ENCODE results near the gene HBB.

Gene HBB

GRCh38 chr11:5227681-5228080 is 810 bp upstream of the HBB start:
- no peak for DNase-seq (ENCODE audit: low spot score)

GRCh38 chr11:5225480-5225871 is 1.4 kb downstream of the HBB start:
- DNase-seq (ENCODE audit: low spot score), result no peak

- DNase-seq (ENCODE audit: low spot score), result no peak
Measured at GRCh38 chr11:5224538-5225479, 2.1 kb downstream of the HBB start.

GRCh38 chr11:5223686-5224085 is 3.2 kb downstream of the HBB start:
- no peak for DNase-seq (ENCODE audit: low spot score)

GRCh38 chr11:5223146-5223545 is 3.7 kb downstream of the HBB start:
- no peak for DNase-seq (ENCODE audit: low spot score)

GRCh38 chr11:5210376-5210885 is 16.4 kb downstream of the HBB start:
- no peak for DNase-seq (ENCODE audit: low spot score)

GRCh38 chr11:5204787-5205186 is 22.1 kb downstream of the HBB start:
- DNase-seq (ENCODE audit: low spot score), result no peak

GRCh38 chr11:5203366-5203765 is 23.5 kb downstream of the HBB start:
- DNase-seq (ENCODE audit: low spot score), result no peak

- DNase-seq (ENCODE audit: low spot score), result no peak
Measured at GRCh38 chr11:5200582-5200981, 26.3 kb downstream of the HBB start, which contains the start of gene OR51V1. Gene OR51V1 (minus strand): TSS chr11:5200682. CDS start chr11:5200682, 0 bp downstream.

- DNase-seq (ENCODE audit: low spot score), result no peak
Measured at GRCh38 chr11:5198285-5198684, 28.6 kb downstream of the HBB start.

GRCh38 chr11:5197536-5197935 is 29.3 kb downstream of the HBB start:
- DNase-seq (ENCODE audit: low spot score), result no peak

GRCh38 chr11:5196731-5197130 is 30.1 kb downstream of the HBB start:
- no peak for DNase-seq (ENCODE audit: low spot score)

- DNase-seq (ENCODE audit: low spot score), result no peak
Measured at GRCh38 chr11:5196067-5196466, 30.8 kb downstream of the HBB start.

- no peak for DNase-seq (ENCODE audit: low spot score)
Measured at GRCh38 chr11:5192738-5193137, 34.1 kb downstream of the HBB start.

- DNase-seq (ENCODE audit: low spot score), result no peak
Measured at GRCh38 chr11:5188201-5188600, 38.7 kb downstream of the HBB start.

GRCh38 chr11:5178046-5178837 is 48.6 kb downstream of the HBB start:
- no peak for DNase-seq (ENCODE audit: low spot score)
